ENCODE measurements around the gene TAL1. TPM values are rescaled to one million over a fixed set of nuclear protein-coding genes. Genes with fewer than 3 reads are reported as not detected.

Gene TAL1
- total RNA-seq, 4 donors from 2014 or later: 3.1 to 10.0 (median 5.7) TPM

DNA sequence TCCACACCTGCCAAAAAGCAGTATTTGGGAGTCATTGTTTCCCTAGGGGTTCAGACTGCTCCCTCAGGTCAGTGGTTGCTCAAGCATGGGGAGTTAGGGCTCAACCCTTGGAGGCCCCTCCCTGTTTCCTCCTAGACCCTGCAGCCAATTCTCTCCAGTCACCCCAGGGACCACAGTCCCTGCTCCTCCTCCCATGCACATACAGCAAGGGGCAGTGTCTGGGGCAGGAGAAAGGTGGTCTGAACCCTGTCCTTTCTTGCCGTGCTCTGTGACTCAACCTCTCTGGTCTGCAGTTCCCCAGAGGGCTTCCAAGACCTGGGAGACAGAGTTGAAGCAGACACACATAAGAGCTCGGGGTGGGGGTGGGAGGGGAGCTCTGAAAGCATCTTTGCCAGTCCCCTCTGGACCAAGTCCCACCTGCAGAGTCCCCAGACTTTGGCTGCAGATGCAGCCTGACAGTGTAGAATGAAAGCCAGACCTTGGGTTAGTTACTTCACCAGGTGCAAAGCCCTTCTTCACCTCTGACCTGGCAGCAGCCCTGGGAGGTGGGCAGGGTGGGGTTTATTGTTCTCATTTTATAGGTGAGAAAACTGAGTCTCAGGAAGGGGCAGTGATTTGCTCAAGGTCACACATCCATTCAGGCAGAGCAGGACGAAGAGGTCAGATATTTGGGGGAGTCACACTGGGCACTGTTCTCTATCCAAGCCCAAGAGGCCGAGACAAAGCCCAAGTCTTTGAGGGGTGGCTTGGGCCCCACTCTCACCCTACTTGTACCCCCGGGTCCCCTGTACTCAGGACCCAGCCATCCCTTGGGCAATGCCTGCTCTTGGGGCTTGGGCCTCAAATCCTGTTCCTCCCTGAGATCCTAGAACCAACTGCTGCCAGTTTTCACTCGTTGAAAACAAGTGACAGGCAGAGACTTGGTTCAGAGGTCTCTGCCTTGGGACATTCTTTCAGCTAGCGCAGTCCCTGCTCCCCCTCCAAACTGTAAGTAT lies 42.9 kb downstream of the TAL1 start:
- TF ChIP-seq POLR2A (IDR thresholded peaks at IDR 0.05) (no peak), CTCF (IDR thresholded peaks at IDR 0.05) (no peak), EP300 (IDR thresholded peaks at IDR 0.05) (no peak)
- no peaks in the 10 kb centered on the region for H3K9me3 ChIP-seq
- WGBS, 2 donors: 71 to 76% methylated on average over 7 of the region's 7 CpGs
- H3K27ac ChIP-seq: peak overlapping the region in 3 of 4 donors; percentile 20 to 53 (median 43)
- DNase-seq (ENCODE audit: low spot score in 2 of 2): no peak
- no peak overlapping the region for H3K4me3 ChIP-seq
- H3K36me3 ChIP-seq: no peaks in the 10 kb centered on the region
- peaks cover 0 to 38% (median 11%) of the 10 kb centered on the region in 4 donors for H3K4me1 ChIP-seq
- H3K27me3 ChIP-seq: no peaks in the 10 kb centered on the region

GRCh38 chr1:47187926-47188250 lies 44.1 kb downstream of the TAL1 start:
- Histone ChIP-seq H3K9me3 (no peaks in the 10 kb centered on the region), H3K4me3 (no peak overlapping the region), H3K27ac (no peak overlapping the region), H3K27me3 (peaks cover 0 to 8% of the 10 kb centered on the region in 2 donors), H3K36me3 (no peaks in the 10 kb centered on the region), H3K4me1 (peaks cover 0 to 34% (median 11%) of the 10 kb centered on the region in 4 donors)
- 82 to 90% methylated on average over 2 of the region's 2 CpGs for WGBS, 2 donors
- TF ChIP-seq POLR2A (IDR thresholded peaks at IDR 0.05): no peak
- TF ChIP-seq CTCF (IDR thresholded peaks at IDR 0.05): no peak
- TF ChIP-seq EP300 (IDR thresholded peaks at IDR 0.05): no peak
- DNase-seq (ENCODE audit: low spot score in 2 of 2): no peak

- 82 to 85% methylated on average over 12 of the region's 12 CpGs for WGBS, 2 donors
- Histone ChIP-seq H3K36me3 (no peaks in the 10 kb centered on the region), H3K4me1 (peaks cover 0 to 29% (median 9%) of the 10 kb centered on the region in 4 donors), H3K9me3 (no peaks in the 10 kb centered on the region), H3K4me3 (no peak overlapping the region), H3K27ac (no peak overlapping the region), H3K27me3 (peaks cover 0 to 11% of the 10 kb centered on the region in 2 donors)
- peak in 1 of 2 donors; percentile 3 for DNase-seq (ENCODE audit: low spot score in 2 of 2)
- TF ChIP-seq EP300 (IDR thresholded peaks at IDR 0.05) (no peak), POLR2A (IDR thresholded peaks at IDR 0.05) (no peak), CTCF (IDR thresholded peaks at IDR 0.05) (no peak)
Observed at GRCh38 chr1:47187231-47187925, 44.6 kb downstream of the TAL1 start.

DNA sequence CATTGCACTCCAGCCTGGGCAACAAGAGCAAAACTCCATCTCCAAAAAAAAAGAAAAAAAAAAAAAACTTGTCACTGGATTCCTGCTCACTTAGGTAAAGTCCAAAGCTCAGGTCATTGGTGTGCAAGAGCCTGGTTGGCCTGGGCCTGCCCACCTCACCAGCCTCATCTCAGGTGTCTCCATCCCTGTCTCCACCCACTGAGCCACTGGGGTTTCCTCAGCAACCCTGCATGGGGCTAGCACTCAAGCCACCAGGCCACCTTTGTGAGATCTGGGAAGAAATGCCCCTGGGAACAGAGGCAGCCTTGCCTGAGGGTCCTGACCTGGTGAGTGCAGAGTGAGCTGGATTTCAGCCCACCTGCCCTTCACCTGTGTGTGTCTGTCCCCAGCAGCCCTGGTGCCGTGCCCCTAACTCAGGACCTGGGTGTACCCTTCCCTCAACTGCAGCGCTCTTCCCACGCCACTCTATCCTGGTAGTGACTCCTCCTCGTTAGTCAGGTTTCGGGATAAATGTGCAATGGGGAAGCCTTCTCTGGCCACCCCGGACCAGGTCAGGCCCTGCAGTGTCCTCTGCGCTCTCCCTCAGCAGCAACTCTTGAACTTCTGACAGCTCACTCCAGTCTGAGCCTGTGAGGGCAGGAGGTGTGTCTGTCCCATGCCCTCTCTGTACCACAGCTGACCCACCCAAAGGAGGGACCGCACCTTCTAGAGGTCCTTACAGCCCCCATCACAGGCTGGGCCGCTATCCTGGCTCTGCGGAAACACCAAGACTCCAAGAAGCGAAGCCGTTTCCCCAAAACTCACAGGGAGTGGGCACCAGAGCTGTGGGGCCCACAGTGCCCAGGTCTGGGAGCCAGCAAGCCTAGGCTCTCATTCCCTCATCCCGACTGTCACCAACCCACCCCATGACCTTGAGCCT lies 45.5 kb downstream of the TAL1 start:
- Histone ChIP-seq H3K36me3 (no peaks in the 10 kb centered on the region), H3K4me3 (no peak overlapping the region), H3K9me3 (no peaks in the 10 kb centered on the region), H3K4me1 (peaks cover 0 to 20% (median 4%) of the 10 kb centered on the region in 4 donors), H3K27ac (no peak overlapping the region), H3K27me3 (peaks cover 0 to 19% of the 10 kb centered on the region in 2 donors)
- peak in 1 of 2 donors; percentile 1 for DNase-seq (ENCODE audit: low spot score in 2 of 2)
- WGBS, 2 donors: 88 to 93% methylated on average over 9 to 13 of the region's 13 CpGs
- no peak for TF ChIP-seq EP300 (IDR thresholded peaks at IDR 0.05)
- no peak for TF ChIP-seq POLR2A (IDR thresholded peaks at IDR 0.05)
- TF ChIP-seq CTCF (IDR thresholded peaks at IDR 0.05): no peak

Measured in tibial nerve (tissue), 4 donors.